HG03432 (cell line): ENCODE measurements around the gene SPTB.
"Not testable (repeated sequence)": the region's sequence is repeated elsewhere in the genome, so short reads cannot be mapped to it uniquely, and the experiment has no call there.

Source experiments
- ATAC-seq: cut with Tn5 transposase; IDR thresholded peaks from one replicate; pipeline ENCODE4 v1.9.1; 2021; ENCODE audit warnings: mild to moderate bottlenecking, moderate library complexity; ENCODE audit not compliant: unreplicated experiment

Gene SPTB

DNA sequence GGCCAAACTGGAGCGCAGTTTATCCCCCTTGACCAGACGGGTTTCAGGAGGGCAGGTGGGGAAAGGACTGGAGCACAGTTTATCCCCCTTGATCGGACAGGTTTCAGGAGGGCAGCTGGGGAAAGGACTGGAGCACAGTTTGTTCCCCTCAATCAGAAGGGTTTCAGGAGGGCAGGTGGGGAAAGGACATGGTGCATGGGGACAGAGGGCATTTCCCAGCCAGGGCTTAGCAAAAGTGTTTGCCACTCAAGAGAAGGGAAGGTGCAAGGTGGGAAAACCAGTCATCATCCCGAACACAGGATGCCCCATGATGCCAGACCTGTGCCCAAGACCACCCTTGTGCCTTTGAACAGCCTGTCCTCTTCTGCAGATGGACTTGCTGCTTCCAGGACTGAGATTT is 54.7 kb downstream of the SPTB start:
- ATAC-seq: no peak

DNA sequence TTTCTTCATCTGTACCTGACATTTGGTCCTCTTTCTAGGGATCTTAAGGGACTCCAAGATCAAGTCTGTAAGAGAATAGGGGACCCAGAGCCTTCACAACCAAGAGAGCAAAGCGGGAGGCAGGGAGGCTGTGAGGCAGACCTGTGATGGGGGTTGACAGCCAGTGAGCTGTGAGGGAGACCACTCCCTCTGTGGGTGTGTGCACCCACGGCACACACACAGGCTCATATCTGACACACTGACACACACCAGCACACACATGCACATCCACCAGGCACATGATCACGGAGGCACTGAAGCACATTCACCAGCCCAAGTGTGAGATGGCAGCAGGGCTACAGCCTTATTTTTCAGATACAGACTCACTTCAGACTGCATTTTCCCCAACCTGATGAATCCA is 55.2 kb downstream of the SPTB start:
- no peak for ATAC-seq

DNA sequence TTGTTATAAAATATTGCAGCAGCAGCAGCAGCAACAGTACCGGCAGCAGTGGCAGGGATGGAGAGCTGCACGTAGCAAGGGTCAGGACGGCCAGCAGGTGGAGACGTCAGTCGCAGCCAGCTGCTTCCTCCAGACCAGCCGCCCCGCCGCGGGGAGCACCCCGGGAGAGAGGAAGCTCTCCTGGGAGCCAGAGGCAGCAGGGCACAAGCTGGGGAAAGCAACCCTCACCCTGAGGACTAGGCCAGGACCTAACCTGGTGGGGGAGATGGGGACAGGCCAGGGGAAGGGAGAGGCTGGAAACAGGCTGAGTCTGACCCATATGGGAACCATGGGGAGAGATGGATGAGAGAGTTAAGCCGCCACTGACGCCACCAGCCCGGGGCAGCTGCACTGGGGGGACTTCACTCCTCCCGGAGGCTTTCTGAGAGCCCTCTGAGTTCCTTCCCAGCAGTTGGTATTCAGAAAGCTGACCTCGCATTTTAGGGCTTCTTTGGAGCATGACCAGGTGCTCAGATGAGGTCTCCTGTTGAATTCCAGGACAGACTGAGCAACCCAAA is 56.3 kb downstream of the SPTB start:
- ATAC-seq: peak; percentile 83

DNA sequence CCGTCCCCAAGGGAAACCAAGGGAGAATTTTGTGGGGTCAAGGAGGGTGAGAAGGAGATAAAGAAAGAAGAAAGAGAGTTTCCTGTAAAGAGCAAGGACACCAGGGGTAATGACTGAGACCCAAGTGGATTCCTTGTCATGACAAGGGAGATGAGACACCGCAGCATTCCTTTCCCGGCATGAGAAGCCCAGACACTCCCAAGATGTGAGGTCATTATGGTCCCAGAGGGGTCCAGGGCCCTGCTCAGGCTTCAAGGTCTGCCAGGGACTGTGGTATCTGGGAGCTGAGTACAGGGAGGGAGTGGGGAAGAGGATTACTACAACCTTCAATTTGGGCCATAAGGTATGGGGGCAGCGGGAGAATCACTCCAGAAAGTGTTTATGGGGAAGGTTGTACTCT is 58.1 kb downstream of the SPTB start:
- ATAC-seq: no peak

DNA sequence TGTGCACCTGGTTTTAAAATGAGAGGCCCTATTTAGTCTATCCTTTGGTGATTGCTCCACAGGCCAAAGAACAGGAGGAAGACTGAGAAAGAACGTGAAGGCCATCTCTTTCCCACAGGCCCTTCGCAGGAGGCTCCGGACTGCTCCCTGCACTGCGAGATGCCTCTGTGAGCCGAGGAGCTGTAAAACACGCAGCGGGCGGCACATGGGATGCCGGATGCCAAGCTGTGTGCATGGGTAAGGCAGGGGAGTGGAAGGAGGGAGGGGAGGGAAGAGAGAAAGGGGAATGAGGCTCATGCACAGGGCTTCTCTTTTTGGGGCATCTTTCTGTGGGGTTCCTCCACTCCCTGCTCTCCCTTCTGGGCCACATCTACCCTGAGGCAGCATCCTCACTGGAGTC is 61.6 kb downstream of the SPTB start:
- ATAC-seq: no peak

DNA sequence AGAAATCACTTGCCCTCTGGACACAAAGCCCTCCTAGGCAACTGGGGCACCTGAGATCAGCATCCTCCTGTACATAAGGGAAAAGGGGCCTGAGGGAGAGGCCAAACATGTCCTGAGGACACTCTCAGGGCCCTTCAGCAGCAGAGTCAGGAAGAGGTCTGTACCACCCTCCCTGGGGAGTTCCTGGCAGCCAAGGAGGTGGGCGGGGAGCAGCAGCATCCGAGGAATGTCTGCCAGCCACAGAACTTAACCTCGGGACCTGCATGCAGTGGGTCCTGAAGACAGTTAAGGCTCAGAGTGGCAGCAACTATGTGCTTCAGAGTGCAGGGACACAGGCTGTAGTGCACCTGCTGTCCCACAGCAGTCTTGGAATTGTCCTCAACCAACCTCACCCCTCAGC is 62.1 kb downstream of the SPTB start:
- no peak for ATAC-seq

DNA sequence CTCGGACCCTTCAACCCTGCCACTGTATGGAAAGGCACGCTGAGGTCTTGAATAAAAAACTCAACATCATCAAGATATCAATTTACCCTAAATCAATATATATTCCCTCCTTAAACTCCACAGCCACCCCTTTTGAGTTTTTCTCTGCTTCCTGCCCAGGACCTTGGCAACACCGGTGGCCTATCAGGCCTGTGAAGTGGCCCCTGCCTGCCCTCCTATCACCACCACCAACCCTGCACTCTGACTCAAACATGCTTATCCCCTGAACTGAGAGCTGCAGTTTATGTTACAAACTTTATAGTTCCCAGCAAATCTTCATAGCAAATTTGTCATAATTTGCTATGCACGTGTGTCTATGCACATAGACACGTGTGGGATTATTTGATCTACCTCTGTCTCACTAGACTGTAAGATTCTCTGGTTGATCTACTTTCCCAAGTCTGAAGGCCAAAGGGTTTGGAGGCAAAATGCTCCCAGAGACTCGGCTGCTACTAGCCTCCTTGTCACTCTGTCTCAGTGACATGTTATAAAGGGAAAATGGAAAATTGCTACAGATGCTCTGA is 63.4 kb downstream of the SPTB start:
- no peak for ATAC-seq

DNA sequence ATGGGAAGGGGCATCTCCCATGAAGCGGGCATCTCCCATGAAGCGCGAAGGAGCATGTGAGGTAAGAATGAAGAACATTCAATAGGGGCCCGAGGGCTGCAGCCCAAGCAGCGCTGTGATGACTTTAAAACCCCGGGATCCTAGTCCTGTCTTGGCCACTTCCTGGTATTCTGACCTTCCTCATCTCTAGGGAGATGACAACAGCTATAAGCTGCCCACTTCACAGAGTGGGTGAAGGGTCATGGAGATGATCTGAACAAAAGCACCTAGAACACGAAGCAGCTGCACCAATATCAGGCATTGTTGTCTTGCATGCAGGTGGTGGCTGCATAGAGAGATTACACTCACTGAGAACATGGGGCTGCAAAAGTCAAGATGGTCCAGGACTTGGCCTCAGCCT is 64.5 kb downstream of the SPTB start:
- ATAC-seq: no peak

DNA sequence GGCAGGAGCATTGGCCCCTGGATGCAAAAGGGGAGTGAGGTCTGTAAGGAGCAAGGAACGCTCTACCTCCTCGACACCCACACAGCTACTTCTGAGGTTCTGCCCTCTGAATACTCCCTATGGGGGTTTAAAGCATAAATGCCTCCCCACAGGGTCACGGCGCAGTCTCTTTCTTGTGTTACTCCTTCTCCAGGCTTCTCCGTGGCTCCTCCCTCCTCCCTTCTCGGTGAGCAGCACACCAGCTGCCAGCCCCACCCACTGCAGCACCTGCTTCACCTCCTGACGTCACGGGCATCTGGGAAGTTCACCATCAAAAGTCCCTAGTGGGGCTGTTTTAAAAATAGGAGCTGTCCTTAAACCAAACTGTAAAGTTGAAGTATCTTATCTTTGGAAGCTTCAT is 67.3 kb downstream of the SPTB start:
- no peak for ATAC-seq

DNA sequence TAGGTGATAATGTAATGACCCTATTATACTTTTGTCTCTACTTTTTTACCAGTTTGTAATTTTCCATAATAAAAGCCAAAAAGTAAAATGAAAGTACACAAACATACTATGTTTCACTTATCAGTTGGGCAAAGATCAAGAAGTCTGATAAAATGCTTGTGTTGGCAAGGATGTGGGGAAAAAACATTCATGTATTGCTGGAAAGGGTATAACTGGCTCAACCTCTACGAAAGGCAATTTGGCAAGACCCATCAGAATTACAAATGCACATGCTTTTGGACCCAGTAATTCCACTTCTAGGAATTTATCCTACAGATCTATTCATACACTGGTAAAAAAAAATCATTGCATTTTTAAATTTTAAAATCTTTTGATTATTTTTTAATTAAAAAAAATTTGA is 68.0 kb downstream of the SPTB start:
- ATAC-seq: no peak

DNA sequence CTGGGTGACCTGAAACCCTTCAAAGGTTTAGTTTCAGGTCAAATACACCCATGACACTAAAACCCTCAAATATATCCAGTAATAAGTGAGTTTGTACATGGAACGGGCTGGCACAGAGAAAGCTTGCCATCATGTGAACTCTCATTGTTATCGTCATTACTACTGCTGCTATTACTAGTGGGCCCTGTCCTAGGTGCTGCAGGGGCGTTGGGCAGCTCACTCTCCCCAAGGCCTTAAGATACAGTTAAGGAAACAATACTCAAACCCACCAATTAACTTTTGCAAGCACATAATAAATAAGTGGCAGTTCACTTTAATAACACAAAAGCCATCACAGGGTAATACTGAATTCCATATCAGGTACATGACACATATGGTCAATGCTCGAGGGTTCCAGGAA is 71.3 kb downstream of the SPTB start:
- no peak for ATAC-seq

DNA sequence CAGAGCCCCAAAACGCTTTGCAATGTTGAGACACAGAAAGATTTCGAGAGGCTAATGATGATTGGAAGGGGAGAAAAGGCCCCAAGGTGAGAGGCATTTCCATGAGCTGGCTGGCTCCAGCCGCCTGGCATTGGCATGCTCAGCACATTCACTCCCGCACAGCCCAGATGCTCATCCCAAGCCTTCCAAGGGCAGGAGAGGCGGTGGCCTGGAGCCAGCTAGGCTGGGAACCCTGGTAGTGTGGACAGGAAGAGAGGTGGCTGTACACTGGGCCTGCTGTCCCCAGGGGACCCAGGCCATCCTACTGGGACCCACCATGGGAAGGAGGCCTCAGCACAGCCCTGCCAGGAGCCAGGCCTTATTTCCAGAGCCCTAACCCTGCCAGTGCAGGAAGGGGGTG is 72.2 kb downstream of the SPTB start:
- ATAC-seq: no peak

DNA sequence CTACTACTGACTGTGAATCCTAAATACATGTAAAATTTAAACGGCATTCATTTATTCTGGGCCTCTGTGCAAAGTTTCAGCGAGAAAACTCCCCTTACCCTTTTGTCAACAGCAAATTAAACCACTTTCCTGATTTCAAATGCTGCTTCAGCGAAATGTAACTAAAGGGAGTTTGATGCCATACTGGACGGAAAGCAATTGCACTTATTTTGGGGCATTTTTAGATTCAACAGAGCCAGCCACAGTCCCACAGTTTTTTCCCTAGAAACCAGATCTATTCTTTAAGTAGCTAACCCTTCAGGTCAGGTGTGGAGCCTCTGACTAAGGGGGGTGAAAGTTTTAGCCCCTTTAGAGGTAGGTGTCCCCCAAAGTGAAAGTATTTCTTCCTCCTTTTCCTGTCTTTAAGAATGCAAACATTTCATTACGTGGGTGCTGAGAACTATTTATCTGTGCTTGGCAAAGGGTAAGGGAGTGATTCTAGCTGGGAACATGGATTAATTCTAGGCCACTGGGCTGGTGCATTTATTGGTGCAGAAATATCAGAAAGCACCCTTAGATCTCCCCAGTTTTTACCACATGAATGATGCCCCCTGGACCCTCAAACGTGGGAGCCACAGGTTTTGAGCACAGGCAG is 72.7 kb downstream of the SPTB start:
- ATAC-seq: no peak

DNA sequence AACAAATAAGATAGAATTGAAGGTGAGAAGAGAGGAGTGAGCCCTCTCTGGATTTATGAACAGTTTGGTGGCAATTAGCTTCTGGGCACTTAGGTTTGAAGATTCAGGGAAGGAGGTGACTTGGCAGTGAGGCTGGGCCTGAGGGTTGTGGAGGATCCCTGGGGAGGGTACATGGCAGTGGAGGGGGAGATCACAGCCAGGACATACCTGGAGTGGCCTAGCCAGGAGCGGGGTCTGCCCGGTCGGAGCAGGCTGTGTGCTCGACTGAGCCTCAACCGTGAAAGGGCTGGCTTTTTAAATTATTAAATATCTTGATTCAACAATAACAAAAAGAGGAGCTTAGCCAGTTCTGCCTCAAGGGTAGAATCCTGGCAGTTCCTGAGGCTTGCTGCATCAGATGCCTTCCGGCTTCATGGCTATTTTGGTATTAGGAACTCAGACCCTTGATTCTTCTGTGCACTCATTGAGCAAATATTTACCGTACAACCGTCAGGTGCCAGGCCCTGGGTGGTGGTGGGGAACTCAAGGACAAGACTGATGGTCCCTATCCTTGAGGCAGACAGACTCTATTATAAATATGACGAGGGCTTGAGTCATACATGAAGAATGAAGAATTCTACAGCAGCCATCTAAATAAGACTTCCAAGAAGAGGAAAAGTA is 73.4 kb downstream of the SPTB start:
- no peak for ATAC-seq

DNA sequence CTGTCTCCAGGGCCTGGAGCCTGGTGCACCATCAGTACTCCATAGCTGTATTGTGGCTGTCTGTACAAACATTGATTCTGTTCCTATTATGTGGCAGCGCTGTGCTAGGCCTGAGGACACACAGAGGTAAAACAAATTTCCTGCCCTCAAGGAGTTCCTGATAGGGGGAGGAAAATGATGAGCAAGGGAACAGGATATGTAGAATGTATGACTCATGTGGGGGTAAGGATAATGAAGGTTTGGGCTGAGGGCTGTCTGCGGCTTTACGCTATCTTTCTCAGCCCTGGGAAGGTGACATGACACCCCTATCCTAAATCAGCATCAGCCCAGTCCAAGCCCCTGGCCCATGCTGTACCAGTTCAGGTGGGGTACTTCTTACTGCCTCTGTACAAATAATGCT is 74.1 kb downstream of the SPTB start:
- ATAC-seq: not testable (repeated sequence)

DNA sequence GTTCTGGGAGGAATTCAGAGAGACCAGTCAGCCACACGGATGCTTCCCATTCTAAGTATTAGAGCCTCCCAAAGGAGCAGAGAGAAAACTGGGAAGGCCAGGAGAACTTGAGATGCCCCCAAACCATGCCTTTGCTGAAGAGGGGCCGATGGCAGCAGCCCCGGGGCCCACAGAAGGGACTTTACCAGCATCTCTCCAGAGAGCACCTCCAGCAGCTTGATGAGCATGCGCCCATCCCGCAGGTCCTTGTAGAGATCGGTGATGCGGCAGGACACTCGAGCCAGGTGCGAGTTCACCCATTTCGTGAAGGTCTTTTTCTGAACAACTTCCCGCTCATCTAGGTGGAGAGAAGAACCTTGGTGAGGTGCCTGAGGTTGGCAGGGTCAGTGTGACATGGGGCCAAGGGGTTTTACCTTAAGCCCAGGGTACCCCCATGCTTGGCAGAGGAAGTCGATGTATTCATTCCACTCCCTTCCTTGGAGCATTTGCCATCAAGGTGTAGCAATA is 74.9 kb downstream of the SPTB start:
- ATAC-seq: no peak

DNA sequence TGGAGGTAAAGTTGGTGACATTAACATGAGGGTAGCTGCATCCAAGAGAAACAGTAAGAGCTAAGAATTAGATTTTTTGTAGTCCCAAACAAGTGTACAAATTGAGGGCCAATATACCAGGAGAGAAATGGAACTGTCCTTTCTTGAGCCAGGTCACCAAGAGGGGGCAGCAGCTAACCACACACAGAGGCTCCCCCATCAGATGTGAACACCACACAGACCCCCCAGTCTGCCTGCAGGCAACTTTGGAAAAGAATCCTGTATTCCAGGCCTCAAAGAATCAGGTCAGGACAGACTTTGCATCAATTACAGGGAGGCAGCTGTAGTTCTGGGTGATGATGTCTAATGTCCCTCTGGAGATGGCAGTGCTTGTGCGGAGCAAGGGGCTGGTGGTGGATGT is 77.9 kb downstream of the SPTB start:
- ATAC-seq: no peak

DNA sequence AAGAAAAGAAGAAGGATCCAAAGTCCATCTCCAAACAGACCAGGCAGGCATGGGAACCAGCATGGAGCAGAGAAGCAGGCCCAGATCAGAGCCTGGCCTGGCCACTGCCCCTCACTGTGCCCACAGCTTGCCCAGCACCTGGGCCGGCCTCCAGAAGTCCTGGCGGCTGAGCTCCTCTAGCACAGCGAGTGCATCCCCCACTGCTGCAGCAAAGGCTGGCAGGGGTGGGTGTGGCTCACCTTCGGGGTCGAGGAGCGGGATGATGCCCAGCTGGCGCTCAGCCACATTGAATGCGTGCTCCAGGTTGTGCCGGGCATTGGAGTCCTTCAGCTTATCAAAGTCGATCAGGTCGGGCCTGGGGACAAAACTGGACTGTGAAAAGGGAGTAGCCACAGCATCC is 78.7 kb downstream of the SPTB start:
- ATAC-seq: no peak

DNA sequence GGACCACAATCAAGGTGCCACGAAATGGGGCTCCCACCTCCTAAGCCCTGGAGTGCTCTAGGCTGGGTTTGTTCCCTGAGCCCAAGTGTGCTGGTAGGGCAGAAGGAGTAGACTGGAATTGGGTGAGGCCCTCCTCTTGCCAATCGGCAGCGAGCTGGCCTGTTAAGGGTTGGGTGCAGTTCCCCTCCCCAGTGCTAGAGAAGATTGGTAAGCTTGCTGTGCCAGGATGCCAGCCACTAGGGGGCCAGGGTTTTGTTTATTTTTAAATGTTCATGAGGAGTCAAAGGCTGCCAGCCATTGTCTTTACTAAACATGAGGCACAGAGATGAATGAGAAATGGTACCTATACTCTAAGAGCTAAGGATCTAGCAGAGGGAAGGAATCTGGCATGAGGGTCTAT is 79.7 kb downstream of the SPTB start:
- ATAC-seq: no peak

DNA sequence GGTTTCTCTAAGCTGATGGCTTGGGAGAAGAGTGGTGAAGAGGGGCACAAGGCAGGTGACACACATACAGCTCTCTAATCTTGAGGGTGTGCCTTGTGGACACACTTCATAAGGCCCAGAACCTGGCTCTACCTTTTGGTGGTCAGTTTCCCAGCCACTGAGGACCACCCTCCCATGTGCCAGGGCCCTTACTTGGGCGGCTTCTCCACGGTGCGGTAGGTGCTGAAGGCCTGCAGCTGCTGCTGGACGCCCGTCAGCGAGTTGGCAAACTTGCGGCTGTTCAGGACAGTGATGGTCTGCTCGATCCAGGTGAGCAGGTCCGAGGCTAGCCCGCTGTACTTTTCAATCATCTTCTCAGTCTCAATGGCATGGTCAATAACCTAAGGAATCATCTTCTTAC is 80.2 kb downstream of the SPTB start:
- ATAC-seq: no peak

DNA sequence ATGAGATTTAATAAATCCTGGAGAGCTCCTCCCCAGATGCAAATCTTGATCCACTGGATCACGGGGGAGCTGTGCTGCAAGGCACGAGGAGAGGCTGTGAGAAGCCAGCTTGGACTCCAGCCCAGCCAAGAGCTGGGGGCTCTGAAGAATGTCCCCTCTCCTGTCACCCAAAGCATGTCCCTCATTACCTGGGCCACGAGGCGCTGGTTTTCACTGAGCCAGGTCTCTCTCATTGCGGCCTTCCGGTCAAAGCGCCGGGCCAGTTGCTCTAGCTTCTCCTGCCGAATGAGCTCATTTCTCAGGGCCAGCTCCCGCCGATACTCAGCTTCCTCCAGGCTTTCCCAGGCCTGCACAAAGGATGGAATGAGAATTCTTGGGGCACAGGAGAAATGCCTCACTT is 83.3 kb downstream of the SPTB start:
- no peak for ATAC-seq

DNA sequence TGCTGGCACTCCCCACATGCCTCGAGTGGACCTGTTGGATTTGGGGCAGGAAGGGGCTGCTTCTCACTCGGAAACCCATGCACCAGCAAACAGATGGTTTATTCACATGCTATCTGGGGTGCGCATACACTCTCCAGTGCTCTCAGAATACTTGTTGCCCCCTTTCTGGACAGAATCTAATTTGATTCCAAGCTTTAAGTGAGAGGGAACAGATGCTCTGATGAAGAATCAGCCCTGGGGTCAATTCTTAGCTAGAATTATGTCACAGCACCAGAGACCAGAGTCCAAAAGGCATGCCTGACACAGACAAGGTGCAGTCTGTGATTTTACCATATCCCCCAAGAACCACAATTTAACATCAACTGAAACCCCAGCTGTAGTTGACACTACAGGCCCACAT is 83.8 kb downstream of the SPTB start:
- ATAC-seq: no peak
